Measurements from ENCODE around the gene LMO7.

LMO7 gene

DNA sequence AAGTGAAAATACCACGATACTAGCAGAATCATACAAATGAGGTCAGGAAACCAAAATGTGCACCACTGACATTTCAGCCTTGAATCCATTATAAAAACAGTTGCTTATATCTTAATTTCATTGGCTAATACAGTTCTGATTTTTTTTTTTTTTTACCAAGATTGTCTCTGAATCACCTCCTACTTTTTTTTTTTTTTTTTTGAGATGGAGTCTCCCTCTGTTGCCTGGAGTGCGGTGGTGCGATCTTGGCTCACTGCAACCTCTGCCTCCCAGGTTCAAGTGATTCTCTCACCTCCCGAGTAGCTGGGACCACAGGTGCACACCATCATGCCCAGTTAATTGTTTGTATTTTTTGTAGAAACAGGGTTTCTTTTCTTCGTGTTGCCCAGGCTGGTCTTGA is 270.2 kb downstream of the LMO7 start:
- DNase-seq, result no peak

DNA sequence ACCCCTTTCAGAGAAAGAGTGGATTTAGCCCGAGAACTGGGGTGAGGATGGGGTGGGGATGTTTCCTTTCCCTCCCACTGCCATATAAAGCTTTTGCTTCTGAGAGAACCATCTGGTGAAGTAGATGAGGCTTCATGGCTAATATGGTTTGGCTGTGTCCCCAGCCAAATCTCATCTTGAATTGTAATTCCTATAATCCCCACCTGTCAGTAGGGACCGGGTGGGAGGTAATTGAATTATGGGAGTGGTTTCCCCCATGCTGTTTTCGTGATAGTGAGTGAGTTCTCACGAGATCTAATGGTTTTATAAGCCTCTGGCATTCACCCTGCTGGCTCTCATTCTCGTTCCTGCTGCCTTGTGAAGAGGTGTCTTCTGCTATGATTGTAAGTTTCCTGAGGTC is 270.9 kb downstream of the LMO7 start:
- DNase-seq, result no peak

DNA sequence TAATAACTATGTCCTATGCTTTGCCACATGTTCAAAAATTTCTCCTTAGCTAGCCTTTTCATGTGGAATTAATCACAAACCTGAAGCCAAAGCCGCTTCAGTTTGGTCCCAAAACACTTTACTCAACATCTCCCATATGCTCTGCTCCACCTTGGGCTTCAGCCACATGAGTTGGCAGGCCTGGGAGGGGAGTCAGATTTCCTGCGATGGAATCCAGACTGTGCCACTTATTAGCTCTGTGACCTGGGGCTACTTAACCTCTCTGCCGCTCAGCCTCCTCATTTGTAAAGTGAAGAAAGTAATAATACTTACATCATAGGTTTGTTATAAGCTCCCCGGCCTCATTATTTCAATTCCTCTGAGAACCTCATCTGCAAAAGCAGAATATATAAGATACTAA is 272.0 kb downstream of the LMO7 start:
- DNase-seq, result no peak
